SKM-1 (cell line): ENCODE measurements around the gene NDOR1.
"Not testable (repeated sequence)": the region's sequence is repeated elsewhere in the genome, so short reads cannot be mapped to it uniquely, and the experiment has no call there.

Source experiments
- DNase-seq: peaks from one replicate; lab custom pipeline; 2025; ENCODE audit not compliant: unreplicated experiment; lab: John Stamatoyannopoulos, UW

The NDOR1 gene

GRCh38 chr9:137256362-137256761, 50.9 kb downstream of the NDOR1 start:
- no peak for DNase-seq

DNA sequence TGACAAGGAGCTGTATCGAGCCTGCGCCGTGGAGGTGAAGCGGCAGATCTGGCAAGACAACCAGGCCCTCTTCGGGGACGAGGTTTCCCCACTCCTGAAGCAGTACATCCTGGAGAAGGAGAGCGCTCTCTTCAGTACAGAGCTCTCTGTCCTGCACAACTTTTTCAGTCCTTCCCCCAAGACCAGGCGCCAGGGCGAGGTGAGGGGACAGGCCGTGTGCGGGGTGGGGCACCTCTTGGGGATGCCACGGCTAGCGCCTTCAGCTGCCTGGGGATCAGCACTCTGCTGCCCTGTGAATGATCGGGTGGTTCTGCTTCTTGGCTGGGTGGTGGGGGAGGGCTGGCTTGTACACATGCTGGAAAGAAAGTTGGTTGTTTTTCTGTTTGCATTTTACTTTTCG, 51.4 kb downstream of the NDOR1 start:
- DNase-seq, result no peak

DNA sequence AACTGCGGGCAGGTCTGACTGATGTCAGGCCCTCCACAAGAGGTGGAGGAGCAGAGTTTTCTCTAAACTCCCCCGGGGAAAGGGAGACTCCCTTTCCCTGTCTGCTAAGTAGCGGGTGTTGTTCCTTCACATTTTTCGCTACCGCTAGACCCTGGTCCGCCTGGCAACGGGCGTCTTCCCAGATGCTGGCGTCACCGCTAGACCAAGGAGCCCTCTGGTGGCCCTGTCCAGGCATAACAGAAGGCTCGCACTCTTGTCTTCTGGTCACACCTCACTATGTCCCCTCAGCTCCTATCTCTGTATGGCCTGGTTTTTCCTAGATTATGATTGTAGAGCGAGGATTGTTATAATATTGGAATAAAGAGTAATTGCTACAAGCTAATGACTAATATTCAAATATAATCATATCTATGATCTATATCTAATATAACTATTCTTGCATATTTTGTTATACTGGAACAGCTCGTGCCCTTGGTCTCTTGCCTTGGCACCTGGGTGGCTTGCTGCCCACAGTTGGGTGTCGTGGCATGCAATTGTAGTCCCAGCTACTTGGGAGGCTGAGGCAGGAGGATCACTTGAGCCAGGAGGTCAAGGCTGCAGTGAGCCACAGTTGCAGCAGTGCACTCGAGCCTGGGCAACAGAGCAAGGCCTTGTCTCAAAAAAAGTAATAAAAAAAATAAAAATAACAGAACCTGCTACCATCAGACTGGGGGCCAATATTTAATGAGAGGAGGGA, 56.8 kb downstream of the NDOR1 start:
- not testable (repeated sequence) for DNase-seq

GRCh38 chr9:137262909-137263285, 57.4 kb downstream of the NDOR1 start:
- no peak for DNase-seq

GRCh38 chr9:137263506-137263905, 58.0 kb downstream of the NDOR1 start:
- no peak for DNase-seq

DNA sequence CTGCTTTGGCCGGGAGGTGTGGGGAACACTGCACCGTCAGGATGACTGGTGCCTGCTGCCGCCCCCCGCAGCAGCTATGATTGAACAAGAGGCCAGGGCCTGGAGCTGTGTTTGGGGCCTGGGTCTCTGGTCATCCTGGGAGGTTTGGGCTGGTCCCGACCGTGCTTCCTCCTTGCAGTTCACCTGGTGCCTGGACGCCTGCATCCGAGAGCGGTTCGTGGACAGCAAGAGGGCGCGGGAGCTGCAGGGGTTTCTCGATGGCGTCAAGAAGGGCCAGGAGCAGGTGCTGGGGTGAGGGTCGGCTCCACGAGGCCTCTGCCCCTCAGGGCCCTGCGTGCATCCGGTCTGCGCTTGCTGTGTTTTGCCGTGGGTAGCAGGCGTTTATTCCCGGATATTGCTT, 58.6 kb downstream of the NDOR1 start:
- no peak for DNase-seq

GRCh38 chr9:137265496-137266161, 60.1 kb downstream of the NDOR1 start:
- no peak for DNase-seq

DNA sequence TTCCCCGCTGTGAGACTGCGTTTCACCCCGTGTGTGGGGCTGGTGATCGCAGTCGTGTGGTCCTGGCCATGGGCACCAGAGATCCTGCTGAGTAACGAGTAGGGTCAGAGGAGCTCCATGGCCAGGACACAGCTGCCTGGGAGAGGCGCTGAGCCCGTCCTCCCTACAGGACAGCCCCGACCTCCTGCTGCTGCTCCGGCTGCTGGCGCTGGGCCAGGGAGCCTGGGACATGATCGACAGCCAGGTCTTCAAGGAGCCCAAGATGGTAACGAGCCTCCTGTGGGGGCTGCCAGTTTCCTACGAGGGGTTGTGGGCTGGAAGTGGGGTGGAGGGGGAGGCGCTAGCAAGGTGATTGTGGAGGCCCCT, 60.6 kb downstream of the NDOR1 start:
- DNase-seq, result no peak
